SJSA1 (cell line): ENCODE measurements around the gene MOB3B. TPM values are rescaled to one million over a fixed set of nuclear protein-coding genes. Genes with fewer than 3 reads are reported as not detected.

ENCODE experiments used
- DNase-seq, 2 experiments: peaks; one replicate each; pipeline ENCODE4 v3.0.0-alpha.2; 2015 to 2020; ENCODE audit warnings: low spot score in 2 of 2, low read depth in 1 of 2
- H3K27ac ChIP-seq: fragments of 250-450 bp; sonication (Bioruptor Pico); 2 replicates; pipeline ENCODE4 v1.5.1; 2020; ENCODE audit warnings: mild to moderate bottlenecking, moderate library complexity
- H3K27me3 ChIP-seq: fragments of 250-450 bp; sonication (Bioruptor Pico); replicated peaks from 2 replicates; pipeline ENCODE4 v1.5.1; 2020; ENCODE audit warnings: mild to moderate bottlenecking, moderate library complexity
- H3K36me3 ChIP-seq: fragments of 250-450 bp; sonication (Bioruptor Pico); 2 replicates; pipeline ENCODE4 v1.5.1; 2020; ENCODE audit warnings: mild to moderate bottlenecking
- H3K4me1 ChIP-seq: fragments of 250-450 bp; sonication (Bioruptor Pico); replicated peaks from 2 replicates; pipeline ENCODE4 v1.6.1; 2021; ENCODE audit warnings: mild to moderate bottlenecking
- H3K4me3 ChIP-seq: fragments of 250-450 bp; sonication (Bioruptor Pico); 2 replicates; pipeline ENCODE4 v1.5.1; 2020; ENCODE audit warnings: mild to moderate bottlenecking
- H3K9me3 ChIP-seq: fragments of 250-450 bp; sonication (Bioruptor Pico); replicated peaks from 2 replicates; pipeline ENCODE4 v1.5.1; 2020; ENCODE audit warnings: mild to moderate bottlenecking
- total RNA-seq: library from RNA; depleted of rRNA; stranded (reverse); fragments of >200 nt; shearing (Covaris generic); gene quantifications from 2 replicates; pipeline ENCODE4 v1.2.3, GENCODE V29; 2014

MOB3B gene
- total RNA-seq, 1 experiment from 2014 or later: not detected

- H3K36me3 ChIP-seq: no peaks in the 10 kb centered on the region
- H3K9me3 ChIP-seq: no peaks in the 10 kb centered on the region
- no peak overlapping the region for H3K4me3 ChIP-seq
- H3K4me1 ChIP-seq: no peaks in the 10 kb centered on the region
- H3K27ac ChIP-seq: no peak overlapping the region
- no peaks in the 10 kb centered on the region for H3K27me3 ChIP-seq
- no peak for DNase-seq
These were observed 34.0 kb downstream of the MOB3B start for GRCh38 chr9:27495480-27496134.

- DNase-seq: no peak
- no peaks in the 10 kb centered on the region for H3K27me3 ChIP-seq
These were observed 38.5 kb downstream of the MOB3B start for GRCh38 chr9:27491154-27491553.

GRCh38 chr9:27489087-27489876 is 40.3 kb downstream of the MOB3B start:
- Histone ChIP-seq H3K4me1 (no peaks in the 10 kb centered on the region), H3K4me3 (no peak overlapping the region), H3K27ac (no peak overlapping the region)

More at GRCh38 chr9:27491154-27491553, 38.5 kb downstream of the MOB3B start:
- H3K4me1 ChIP-seq: no peaks in the 10 kb centered on the region
- H3K4me3 ChIP-seq: no peak overlapping the region
- H3K9me3 ChIP-seq: no peaks in the 10 kb centered on the region
- no peak overlapping the region for H3K27ac ChIP-seq
- H3K36me3 ChIP-seq: no peaks in the 10 kb centered on the region

GRCh38 chr9:27487927-27488326 is 41.7 kb downstream of the MOB3B start:
- H3K27me3 ChIP-seq: no peaks in the 10 kb centered on the region
- no peaks in the 10 kb centered on the region for H3K9me3 ChIP-seq
- no peaks in the 10 kb centered on the region for H3K4me1 ChIP-seq
- H3K36me3 ChIP-seq: no peaks in the 10 kb centered on the region
- no peak overlapping the region for H3K27ac ChIP-seq
- DNase-seq: no peak
- H3K4me3 ChIP-seq: no peak overlapping the region

More at GRCh38 chr9:27489087-27489876, 40.3 kb downstream of the MOB3B start:
- no peak for DNase-seq
- Histone ChIP-seq H3K9me3 (no peaks in the 10 kb centered on the region), H3K36me3 (no peaks in the 10 kb centered on the region), H3K27me3 (no peaks in the 10 kb centered on the region)

- Histone ChIP-seq H3K4me3 (no peak overlapping the region), H3K27ac (no peak overlapping the region), H3K9me3 (no peaks in the 10 kb centered on the region), H3K4me1 (no peaks in the 10 kb centered on the region), H3K27me3 (no peaks in the 10 kb centered on the region), H3K36me3 (no peaks in the 10 kb centered on the region)
- DNase-seq: no peak
These were observed 42.4 kb downstream of the MOB3B start for GRCh38 chr9:27487128-27487640.

- Histone ChIP-seq H3K4me3 (no peak overlapping the region), H3K36me3 (no peaks in the 10 kb centered on the region), H3K27ac (no peak overlapping the region), H3K27me3 (no peaks in the 10 kb centered on the region), H3K9me3 (no peaks in the 10 kb centered on the region), H3K4me1 (no peaks in the 10 kb centered on the region)
- DNase-seq: no peak
These were observed 44.5 kb downstream of the MOB3B start for GRCh38 chr9:27485158-27485557.

- Histone ChIP-seq H3K27ac (no peak overlapping the region), H3K4me1 (no peaks in the 10 kb centered on the region), H3K36me3 (no peaks in the 10 kb centered on the region), H3K27me3 (no peaks in the 10 kb centered on the region), H3K9me3 (no peaks in the 10 kb centered on the region), H3K4me3 (no peak overlapping the region)
- DNase-seq: no peak
These were observed 46.0 kb downstream of the MOB3B start for GRCh38 chr9:27483576-27483975.

- Histone ChIP-seq H3K36me3 (no peaks in the 10 kb centered on the region), H3K4me1 (no peaks in the 10 kb centered on the region), H3K27me3 (no peaks in the 10 kb centered on the region), H3K4me3 (no peak overlapping the region), H3K9me3 (no peaks in the 10 kb centered on the region), H3K27ac (no peak overlapping the region)
- DNase-seq: no peak
These were observed 46.9 kb downstream of the MOB3B start for GRCh38 chr9:27482709-27483108.

- Histone ChIP-seq H3K36me3 (no peaks in the 10 kb centered on the region), H3K4me1 (no peaks in the 10 kb centered on the region), H3K27ac (no peak overlapping the region), H3K27me3 (no peaks in the 10 kb centered on the region), H3K4me3 (no peak overlapping the region), H3K9me3 (no peaks in the 10 kb centered on the region)
- DNase-seq: no peak
These were observed 51.3 kb downstream of the MOB3B start for GRCh38 chr9:27478322-27478721.

GRCh38 chr9:27476870-27477515 is 52.6 kb downstream of the MOB3B start:
- Histone ChIP-seq H3K9me3 (no peaks in the 10 kb centered on the region), H3K4me1 (no peaks in the 10 kb centered on the region), H3K27ac (no peak overlapping the region), H3K27me3 (no peaks in the 10 kb centered on the region), H3K36me3 (no peaks in the 10 kb centered on the region), H3K4me3 (no peak overlapping the region)
- no peak for DNase-seq

- no peaks in the 10 kb centered on the region for H3K9me3 ChIP-seq
- no peaks in the 10 kb centered on the region for H3K36me3 ChIP-seq
- no peak overlapping the region for H3K4me3 ChIP-seq
- no peaks in the 10 kb centered on the region for H3K4me1 ChIP-seq
- H3K27me3 ChIP-seq: no peaks in the 10 kb centered on the region
- no peak overlapping the region for H3K27ac ChIP-seq
- no peak for DNase-seq
These were observed 54.5 kb downstream of the MOB3B start for GRCh38 chr9:27475057-27475595.

- H3K27ac ChIP-seq: no peak overlapping the region
- H3K4me3 ChIP-seq: no peak overlapping the region
- DNase-seq: no peak
- H3K36me3 ChIP-seq: no peaks in the 10 kb centered on the region
- no peaks in the 10 kb centered on the region for H3K27me3 ChIP-seq
- H3K9me3 ChIP-seq: no peaks in the 10 kb centered on the region
- no peaks in the 10 kb centered on the region for H3K4me1 ChIP-seq
These were observed 55.3 kb downstream of the MOB3B start for GRCh38 chr9:27474305-27474704.

GRCh38 chr9:27473111-27473529 is 56.5 kb downstream of the MOB3B start:
- H3K4me3 ChIP-seq: no peak overlapping the region

GRCh38 chr9:27472195-27472594 is 57.4 kb downstream of the MOB3B start:
- Histone ChIP-seq H3K9me3 (no peaks in the 10 kb centered on the region), H3K27me3 (no peaks in the 10 kb centered on the region), H3K36me3 (no peaks in the 10 kb centered on the region), H3K27ac (no peak overlapping the region), H3K4me1 (no peaks in the 10 kb centered on the region), H3K4me3 (no peak overlapping the region)
- no peak for DNase-seq

More at GRCh38 chr9:27473111-27473529, 56.5 kb downstream of the MOB3B start:
- Histone ChIP-seq H3K36me3 (no peaks in the 10 kb centered on the region), H3K27ac (no peak overlapping the region), H3K27me3 (no peaks in the 10 kb centered on the region), H3K9me3 (no peaks in the 10 kb centered on the region), H3K4me1 (no peaks in the 10 kb centered on the region)
- DNase-seq: no peak
